Measurements from ENCODE around the gene TMCC1. TPM values are rescaled to one million over a fixed set of nuclear protein-coding genes. Genes with fewer than 3 reads are reported as not detected.

TMCC1 gene
- polyA plus RNA-seq, 1 experiment = 14.4 TPM

DNA sequence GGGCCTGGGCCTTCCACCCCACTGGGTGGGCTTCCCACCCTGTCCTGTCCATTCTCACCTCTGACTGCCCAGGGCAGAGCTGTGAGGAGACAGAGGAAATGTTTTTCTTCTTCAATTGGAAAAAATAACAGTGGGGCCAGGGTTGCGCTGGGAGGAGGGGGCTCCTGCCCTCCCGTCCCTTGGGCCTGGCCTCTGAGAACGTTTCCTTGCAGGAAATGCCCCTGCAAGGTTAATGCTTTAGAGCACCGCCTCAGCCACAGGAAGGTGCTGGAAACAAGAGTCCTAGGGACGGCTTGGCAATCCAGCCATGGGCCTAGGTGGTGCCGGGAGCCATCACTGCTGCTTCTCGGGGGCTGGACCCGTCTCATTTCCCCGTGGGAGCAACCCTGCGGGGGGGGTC is 283.2 kb downstream of the TMCC1 start:
- ChIA-PET POLR2A (no interaction called here), CTCF (interaction anchor here (1.0 kb wide), 1 partner anchor 19 kb away, joined by 3 read pairs; no protein-coding TSS in a partner anchor)
- no peaks in the 10 kb centered on the region for H3K27me3 ChIP-seq (ENCODE audit: control insufficient read depth, insufficient read depth, low read length)
- TF ChIP-seq, protein P1, sequence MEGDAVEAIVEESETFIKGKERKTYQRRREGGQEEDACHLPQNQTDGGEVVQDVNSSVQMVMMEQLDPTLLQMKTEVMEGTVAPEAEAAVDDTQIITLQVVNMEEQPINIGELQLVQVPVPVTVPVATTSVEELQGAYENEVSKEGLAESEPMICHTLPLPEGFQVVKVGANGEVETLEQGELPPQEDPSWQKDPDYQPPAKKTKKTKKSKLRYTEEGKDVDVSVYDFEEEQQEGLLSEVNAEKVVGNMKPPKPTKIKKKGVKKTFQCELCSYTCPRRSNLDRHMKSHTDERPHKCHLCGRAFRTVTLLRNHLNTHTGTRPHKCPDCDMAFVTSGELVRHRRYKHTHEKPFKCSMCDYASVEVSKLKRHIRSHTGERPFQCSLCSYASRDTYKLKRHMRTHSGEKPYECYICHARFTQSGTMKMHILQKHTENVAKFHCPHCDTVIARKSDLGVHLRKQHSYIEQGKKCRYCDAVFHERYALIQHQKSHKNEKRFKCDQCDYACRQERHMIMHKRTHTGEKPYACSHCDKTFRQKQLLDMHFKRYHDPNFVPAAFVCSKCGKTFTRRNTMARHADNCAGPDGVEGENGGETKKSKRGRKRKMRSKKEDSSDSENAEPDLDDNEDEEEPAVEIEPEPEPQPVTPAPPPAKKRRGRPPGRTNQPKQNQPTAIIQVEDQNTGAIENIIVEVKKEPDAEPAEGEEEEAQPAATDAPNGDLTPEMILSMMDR (IDR thresholded peaks at IDR 0.05; ENCODE audit: insufficient read depth, low read depth, low read length) = no peak
- no peaks in the 10 kb centered on the region for H3K36me3 ChIP-seq (ENCODE audit: control insufficient read depth, insufficient read depth, low read length)
- no peak overlapping the region for H3K4me3 ChIP-seq (ENCODE audit: low read depth, low read length)
- DNase-seq (ENCODE audit: low read depth) = no peak

DNA sequence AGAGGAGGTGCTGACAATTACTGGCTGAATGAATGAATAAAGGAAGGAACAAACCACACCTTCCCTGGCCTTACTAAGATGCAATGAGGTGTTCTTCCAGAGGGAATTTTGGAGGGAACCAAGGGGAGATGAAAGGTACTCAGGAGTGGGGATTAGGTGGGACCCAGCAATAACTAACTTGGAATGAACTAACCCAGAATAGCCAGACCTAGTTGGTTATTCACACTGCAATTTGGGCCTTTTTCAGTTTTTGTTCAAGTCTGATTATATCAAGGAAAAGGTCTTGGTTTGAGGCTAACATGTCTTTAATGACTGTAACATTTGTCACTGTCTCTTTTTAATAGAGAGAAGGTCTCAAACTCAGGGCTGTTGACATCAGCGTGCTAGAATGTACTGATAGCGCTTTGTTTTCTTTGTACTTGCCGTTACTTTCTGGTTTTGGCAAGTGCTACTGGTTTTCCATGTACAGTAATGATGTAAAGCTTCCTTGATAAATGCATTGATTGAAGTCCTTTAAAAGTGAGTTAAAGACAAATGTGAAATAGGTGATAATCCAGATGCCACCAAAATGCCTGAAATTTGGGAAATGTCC is 283.8 kb downstream of the TMCC1 start:
- Histone ChIP-seq H3K36me3 (ENCODE audit: control insufficient read depth, insufficient read depth, low read length) (no peaks in the 10 kb centered on the region), H3K4me3 (ENCODE audit: low read depth, low read length) (no peak overlapping the region), H3K27me3 (ENCODE audit: control insufficient read depth, insufficient read depth, low read length) (no peaks in the 10 kb centered on the region)
- ChIA-PET CTCF (interaction anchor here (0.7 to 3.4 kb wide), 3 partner anchors 17 to 119 kb away, joined by 3 to 15 read pairs (median 4); no protein-coding TSS in a partner anchor), POLR2A (no interaction called here)
- TF ChIP-seq, protein P1 (IDR thresholded peaks at IDR 0.05; ENCODE audit: insufficient read depth, low read depth, low read length) = no peak
- DNase-seq (ENCODE audit: low read depth) = no peak

DNA sequence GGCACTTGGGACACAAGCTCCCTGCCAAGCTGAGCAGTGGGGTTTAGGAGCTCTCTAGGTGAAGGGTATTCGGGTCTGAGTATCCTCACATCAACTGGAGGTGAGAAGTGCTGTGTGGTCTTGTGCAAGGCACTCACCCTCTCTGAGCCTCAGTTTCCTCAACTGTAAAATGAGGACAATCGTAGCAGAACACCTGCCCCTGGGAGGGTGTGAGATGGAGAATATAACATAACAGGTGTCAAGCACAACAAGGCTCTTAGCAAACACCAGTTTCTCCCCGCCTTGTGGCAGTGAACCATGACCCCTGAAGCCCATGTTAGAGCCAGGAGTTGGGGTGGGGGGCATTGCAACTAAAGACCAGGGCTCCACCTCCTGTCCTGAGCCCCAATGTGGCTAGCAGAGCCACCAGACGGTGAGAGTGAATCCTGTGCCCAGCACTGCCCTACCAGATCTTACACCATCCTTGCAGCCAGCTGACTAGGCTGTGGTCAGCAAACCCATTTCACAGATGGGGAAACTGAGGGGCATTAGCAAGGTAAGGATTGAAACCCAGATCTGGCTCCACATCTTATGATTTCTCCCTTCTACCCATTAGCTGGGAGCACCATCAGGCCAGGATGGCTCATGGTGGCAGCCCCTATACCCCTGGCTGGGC is 284.4 kb downstream of the TMCC1 start:
- TF ChIP-seq, protein P1 (IDR thresholded peaks at IDR 0.05; ENCODE audit: insufficient read depth, low read depth, low read length) = no peak
- ChIA-PET CTCF (interaction anchor here (0.6 to 3.4 kb wide), 5 partner anchors 11 to 119 kb away, joined by 3 to 15 read pairs (median 4); no protein-coding TSS in a partner anchor), POLR2A (no interaction called here)
- Histone ChIP-seq H3K4me3 (ENCODE audit: low read depth, low read length) (no peak overlapping the region), H3K36me3 (ENCODE audit: control insufficient read depth, insufficient read depth, low read length) (no peaks in the 10 kb centered on the region), H3K27me3 (ENCODE audit: control insufficient read depth, insufficient read depth, low read length) (no peaks in the 10 kb centered on the region)
- DNase-seq (ENCODE audit: low read depth) = no peak

DNA sequence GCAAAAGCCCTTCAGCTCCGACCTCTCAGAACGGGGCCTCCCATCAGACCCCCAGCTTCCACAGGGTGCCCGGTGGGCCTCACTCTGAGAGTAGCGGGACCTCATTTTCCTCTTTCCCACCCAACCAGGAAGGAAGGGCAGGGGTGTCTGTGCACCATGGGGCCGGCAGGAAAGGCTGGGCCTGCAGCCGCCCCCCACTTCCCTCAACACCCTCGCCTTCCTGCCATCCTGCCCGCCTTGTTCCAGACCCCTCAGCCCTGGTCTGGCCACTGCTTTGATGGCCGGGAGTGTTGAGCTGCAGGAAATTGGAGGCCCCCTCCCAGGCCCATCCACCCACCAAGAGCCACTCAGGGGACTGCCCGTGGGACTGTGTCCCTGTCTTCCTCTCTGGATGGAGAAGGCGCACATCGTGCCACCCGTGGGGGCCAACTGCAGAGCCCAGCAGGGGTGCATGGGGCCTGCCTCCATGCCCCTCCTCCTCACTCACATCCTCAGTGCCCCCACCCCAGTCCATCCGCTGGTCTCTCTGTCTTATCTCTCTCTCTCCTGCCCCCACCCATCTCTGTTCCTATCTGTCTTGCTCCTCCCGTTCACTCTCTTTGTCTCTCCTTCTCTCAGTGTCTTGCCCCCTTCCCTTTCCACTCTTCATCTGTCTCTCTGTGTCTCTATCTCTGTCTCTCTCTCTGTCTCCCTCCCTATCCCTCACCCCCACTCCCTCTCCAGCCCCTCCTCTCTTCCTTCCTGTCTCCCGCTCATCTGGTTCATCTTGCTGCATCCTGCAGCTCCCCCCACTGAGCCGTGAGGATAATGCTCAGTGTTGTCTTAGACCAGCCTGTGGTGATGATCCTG is 285.2 kb downstream of the TMCC1 start:
- DNase-seq (ENCODE audit: low read depth) = no peak
- TF ChIP-seq, protein P1 (IDR thresholded peaks at IDR 0.05; ENCODE audit: insufficient read depth, low read depth, low read length) = 0 out of 2 replicates have a peak, but pooled peaks have one; percentile 28
- H3K4me3 ChIP-seq (ENCODE audit: low read depth, low read length) = no peak overlapping the region
- no peaks in the 10 kb centered on the region for H3K36me3 ChIP-seq (ENCODE audit: control insufficient read depth, insufficient read depth, low read length)
- ChIA-PET POLR2A (no interaction called here), CTCF (interaction anchor here (0.6 to 3.4 kb wide), 4 partner anchors 10 to 118 kb away, joined by 3 to 15 read pairs (median 4); no protein-coding TSS in a partner anchor)
- no peaks in the 10 kb centered on the region for H3K27me3 ChIP-seq (ENCODE audit: control insufficient read depth, insufficient read depth, low read length)
